HepG2 (cell line): ENCODE results near the gene MICAL3. TPM values are rescaled to one million over a fixed set of nuclear protein-coding genes. Genes with fewer than 3 reads are reported as not detected.

Experiments
- BCLAF1 ChIP-seq: fragments of 450-650 bp; IDR thresholded peaks from 2 replicates; pipeline ENCODE4 v1.6.1; 2017; ENCODE audit warnings: mild to moderate bottlenecking
- CAMTA2 ChIP-seq: sonication (generic); formaldehyde crosslinking; IDR thresholded peaks from 2 replicates; pipeline ENCODE4 v1.4.0; 2020; ENCODE audit warnings: mild to moderate bottlenecking, missing genetic modification reagents, borderline replicate concordance
- JARID2 ChIP-seq: sonication (generic); formaldehyde crosslinking; IDR thresholded peaks from 2 replicates; pipeline ENCODE4 v1.8.1; 2023; ENCODE audit warnings: missing genetic modification reagents, inconsistent platforms; ENCODE audit not compliant: insufficient replicate concordance
- KLF11 ChIP-seq: IDR thresholded peaks from 2 replicates; pipeline ENCODE4 v1.6.1; 2016; ENCODE audit warnings: missing compliant biosample characterization
- LCORL ChIP-seq, 2 experiments: fragments of 450-650 bp in 1 of 2; sonication (generic) in 1 of 2; formaldehyde crosslinking in 1 of 2; IDR thresholded peaks; 2 replicates each; pipeline versions ENCODE4 v1.5.0 to v1.6.1; 2017 to 2020; ENCODE audit warnings: antibody characterized with exemption in 1 of 2, missing genetic modification reagents in 1 of 2
- MAF1 ChIP-seq: sonication (generic); formaldehyde crosslinking; IDR thresholded peaks from 2 replicates; pipeline ENCODE4 v1.5.0; 2020; ENCODE audit warnings: missing genetic modification reagents, borderline replicate concordance
- MAX ChIP-seq: IDR thresholded peaks from 2 replicates; pipeline ENCODE4 v1.6.1; 2012; ENCODE audit warnings: inconsistent platforms
- MYNN ChIP-seq: sonication (generic); formaldehyde crosslinking; IDR thresholded peaks from 2 replicates; pipeline ENCODE4 v1.4.0; 2020; ENCODE audit warnings: mild to moderate bottlenecking, low read depth, missing genetic modification reagents
- NR1H2 ChIP-seq: sonication (generic); formaldehyde crosslinking; IDR thresholded peaks from 2 replicates; pipeline ENCODE4 v1.8.1; 2022; ENCODE audit warnings: low read depth, missing genetic modification reagents, borderline replicate concordance
- PATZ1 ChIP-seq: sonication (generic); formaldehyde crosslinking; IDR thresholded peaks from 2 replicates; pipeline ENCODE4 v1.4.0; 2020; ENCODE audit warnings: missing genetic modification reagents
- PRMT3 ChIP-seq: sonication (generic); formaldehyde crosslinking; IDR thresholded peaks from 2 replicates; pipeline ENCODE4 v1.8.1; 2022; ENCODE audit warnings: low read depth, mild to moderate bottlenecking, moderate library complexity, missing genetic modification reagents, borderline replicate concordance
- RCOR2 ChIP-seq: IDR thresholded peaks from 2 replicates; pipeline ENCODE4 v1.6.1; 2016; ENCODE audit warnings: missing biosample characterization, missing genetic modification reagents
- RELA ChIP-seq: sonication (generic); formaldehyde crosslinking; IDR thresholded peaks from 2 replicates; pipeline ENCODE4 v1.4.0; 2020; ENCODE audit warnings: missing genetic modification reagents
- SETDB1 ChIP-seq: sonication (generic); formaldehyde crosslinking; IDR thresholded peaks from 2 replicates; pipeline ENCODE4 v1.5.1; 2020; ENCODE audit warnings: missing genetic modification reagents, mild to moderate bottlenecking, borderline replicate concordance
- SMAD3 ChIP-seq: sonication (generic); formaldehyde crosslinking; IDR thresholded peaks from 2 replicates; pipeline ENCODE4 v1.4.0; 2020; ENCODE audit warnings: missing genetic modification reagents
- TARDBP ChIP-seq: sonication (generic); formaldehyde crosslinking; IDR thresholded peaks from 2 replicates; pipeline ENCODE4 v1.8.0; 2022; ENCODE audit warnings: mild to moderate bottlenecking, missing genetic modification reagents
- TEAD2 ChIP-seq: sonication (generic); formaldehyde crosslinking; IDR thresholded peaks from 2 replicates; pipeline ENCODE4 v1.9.0; 2021; ENCODE audit warnings: missing genetic modification reagents
- ZBTB20 ChIP-seq: sonication (generic); formaldehyde crosslinking; IDR thresholded peaks from 2 replicates; pipeline ENCODE4 v1.8.1; 2023; ENCODE audit warnings: missing genetic modification reagents, low read depth, mild to moderate bottlenecking, borderline replicate concordance
- ZBTB38 ChIP-seq: sonication (generic); formaldehyde crosslinking; IDR thresholded peaks from 2 replicates; pipeline ENCODE4 v1.5.1; 2020; ENCODE audit warnings: mild to moderate bottlenecking, missing genetic modification reagents
- ZFP82 ChIP-seq: sonication (generic); formaldehyde crosslinking; IDR thresholded peaks from 2 replicates; pipeline ENCODE4 v1.5.1; 2020; ENCODE audit warnings: mild to moderate bottlenecking, missing genetic modification reagents, borderline replicate concordance
- ZFP90 ChIP-seq: sonication (generic); formaldehyde crosslinking; IDR thresholded peaks from 2 replicates; pipeline ENCODE4 v1.8.0; 2022; ENCODE audit warnings: missing genetic modification reagents, mild to moderate bottlenecking, inconsistent platforms, borderline replicate concordance
- ZNF572 ChIP-seq: sonication (generic); formaldehyde crosslinking; IDR thresholded peaks from 2 replicates; pipeline ENCODE4 v1.5.1; 2020; ENCODE audit warnings: mild to moderate bottlenecking, missing genetic modification reagents
- ZNF619 ChIP-seq: sonication (generic); formaldehyde crosslinking; IDR thresholded peaks from 2 replicates; pipeline ENCODE4 v1.4.0; 2020; ENCODE audit warnings: mild to moderate bottlenecking, missing genetic modification reagents
- ZNF713 ChIP-seq: sonication (generic); formaldehyde crosslinking; IDR thresholded peaks from 2 replicates; pipeline ENCODE4 v1.4.0; 2020; ENCODE audit warnings: mild to moderate bottlenecking, missing genetic modification reagents
- polyA plus RNA-seq, 8 experiments: library from polyadenylated mRNA; depleted of rRNA in 3 of 8; stranded (reverse) in 7 of 8; unstranded in 1 of 8; fragments of >200 nt; fragmentation: Illumina TruSeq in 4 of 8; extraction: Trizol in 4 of 8; gene quantifications; 2 replicates each; pipeline versions ENCODE4 v1.2.1 to v1.2.3, GENCODE V29; 2011 to 2016; ENCODE audit warnings: low read depth in 4 of 8, missing spikeins in 1 of 8, mixed read lengths in 1 of 8; ENCODE audit not compliant: insufficient read depth in 1 of 8
- total RNA-seq, 5 experiments: library from RNA; depleted of rRNA; stranded (reverse); fragments of >200 nt; fragmentation: Illumina TruSeq; extraction: Trizol; gene quantifications; 2 replicates each; pipeline ENCODE4 v1.2.3, GENCODE V29; 2016; ENCODE audit warnings: low read depth in 1 of 5

The MICAL3 gene
- total and polyA plus RNA-seq, 2 of the 13 experiments (the other 11 are each of a cell fraction or from before 2014, with no cell fraction given): 5.3 to 12.5 TPM

- no peak for TF ChIP-seq RCOR2 (CRISPR knock-in tag)
- TF ChIP-seq ZNF619 (CRISPR knock-in tag): no peak; the same call in 1 of the 2 replicates
- 0 out of 2 replicates have a peak, but pooled peaks have one; percentile 14 for TF ChIP-seq ZNF572
- TF ChIP-seq KLF11: no peak
- no peak for TF ChIP-seq ZFP82 (CRISPR knock-in tag)
- no peak for TF ChIP-seq RELA
- peak; percentile 85 for TF ChIP-seq MAX
- TF ChIP-seq ZFP90: peak; percentile 74; the same call in 1 of the 2 replicates
- TF ChIP-seq MAF1 (CRISPR knock-in tag): no peak
- no peak for TF ChIP-seq MYNN (CRISPR knock-in tag)
- TF ChIP-seq JARID2 (CRISPR knock-in tag): no peak
- TF ChIP-seq ZNF713 (CRISPR knock-in tag): 0 out of 2 replicates have a peak, but pooled peaks have one; percentile 45
- no peak for TF ChIP-seq SETDB1 (CRISPR knock-in tag)
- TF ChIP-seq BCLAF1: no peak
- no peak for TF ChIP-seq NR1H2 (CRISPR knock-in tag)
- no peak for TF ChIP-seq CAMTA2 (CRISPR knock-in tag)
- TF ChIP-seq SMAD3 (CRISPR knock-in tag): no peak
- no peak for TF ChIP-seq PRMT3 (CRISPR knock-in tag)
- TF ChIP-seq ZBTB20 (CRISPR knock-in tag): no peak
- TF ChIP-seq PATZ1 (CRISPR knock-in tag): peak; percentile 80
- TF ChIP-seq LCORL (IDR thresholded peaks at IDR 0.05): no peak
- TF ChIP-seq LCORL (CRISPR knock-in tag; IDR thresholded peaks at IDR 0.05): peak; percentile 77
- TF ChIP-seq TARDBP: peak; percentile 40; the same call in 1 of the 2 replicates
- TF ChIP-seq ZBTB38 (CRISPR knock-in tag): no peak; the same call in 1 of the 2 replicates
- TF ChIP-seq TEAD2 (CRISPR knock-in tag): 0 out of 2 replicates have a peak, but pooled peaks have one; percentile 20
Observed at GRCh38 chr22:17786435-17787161, 237.8 kb downstream of the MICAL3 start (continued).
